ENCODE data around the gene LSP1.
A peak's percentile ranks its signal among the peaks of the same experiment; 100 is the strongest.
"Not testable (repeated sequence)": the region's sequence is repeated elsewhere in the genome, so short reads cannot be mapped to it uniquely, and the experiment has no call there.

Gene LSP1

DNA sequence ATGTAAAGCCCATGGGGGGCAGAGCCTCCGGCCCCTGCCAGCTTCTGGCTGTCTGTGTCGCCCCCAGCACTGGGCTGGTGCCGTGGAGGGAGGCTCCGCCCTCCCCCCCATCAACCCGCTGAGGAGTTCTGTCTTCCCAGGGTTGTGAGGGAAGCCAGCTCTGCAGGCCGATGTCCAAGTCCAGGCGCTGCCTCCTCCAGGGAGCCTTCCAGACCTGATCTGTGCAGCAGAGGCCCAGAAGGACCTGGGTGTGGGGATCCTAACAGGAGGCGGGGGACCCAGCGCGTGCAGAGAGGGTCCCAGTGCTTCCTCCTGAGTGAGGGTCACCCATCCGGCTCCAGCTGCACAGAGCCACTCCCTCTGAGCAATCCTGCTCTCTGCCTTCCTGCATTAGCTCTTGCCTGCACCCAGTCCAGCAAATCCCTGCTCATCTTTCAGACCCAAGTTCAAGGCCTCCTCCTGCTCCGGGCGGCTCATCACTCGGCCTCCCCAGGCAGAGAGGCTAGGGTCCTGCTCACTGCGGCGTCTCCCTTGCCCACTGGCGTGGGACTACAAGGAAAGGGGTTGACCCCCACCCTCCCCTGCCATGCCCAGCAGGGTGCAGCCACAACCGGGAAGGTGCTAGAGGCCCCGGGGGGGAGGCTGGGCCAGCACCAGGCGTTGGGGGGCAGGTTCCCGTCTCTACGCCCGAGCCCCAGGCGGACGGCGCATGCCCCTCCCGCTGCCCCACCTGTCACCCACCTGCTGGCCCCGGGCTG, 22.4 kb downstream of the LSP1 start:
- TF ChIP-seq CTCF (IDR thresholded peaks at IDR 0.05; ENCODE audit: low read depth, low read length): no peak
- TF ChIP-seq POLR2A (IDR thresholded peaks at IDR 0.05; ENCODE audit: extremely low read depth, insufficient read length): no peak
- TF ChIP-seq MYC (IDR thresholded peaks at IDR 0.05; ENCODE audit: low read depth, low read length): no peak
- no peak for TF ChIP-seq MAX (IDR thresholded peaks at IDR 0.05; ENCODE audit: low read depth, low read length)
- H3K4me3 ChIP-seq (ENCODE audit: low read depth, low read length): no peak overlapping the region
- DNase-seq (ENCODE audit: low read depth): no peak

DNA sequence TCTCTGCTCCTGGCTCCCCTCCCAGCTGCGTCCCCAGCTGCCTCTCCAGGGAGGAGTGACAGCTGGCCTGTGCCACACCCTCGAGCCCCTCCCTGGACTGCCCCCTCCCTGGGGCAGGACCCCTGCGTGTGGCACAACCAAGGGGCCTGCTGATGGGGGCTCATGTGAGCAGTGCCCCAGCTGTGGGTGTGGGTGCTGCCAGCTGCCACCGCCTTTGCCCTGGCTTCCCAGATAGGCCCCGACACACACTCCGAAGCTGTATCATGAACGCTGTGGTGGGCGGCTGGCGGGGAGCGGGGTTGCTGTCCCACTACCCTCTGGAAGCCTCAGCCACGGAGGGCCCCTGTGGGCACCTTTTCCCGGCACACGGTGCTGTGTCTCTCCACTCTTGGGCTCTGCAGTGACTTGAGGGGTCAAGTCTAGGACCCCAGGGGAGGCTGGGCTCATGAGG, 23.0 kb downstream of the LSP1 start:
- not testable (repeated sequence) for DNase-seq (ENCODE audit: low read depth); H3K4me3 ChIP-seq (ENCODE audit: low read depth, low read length)

DNA sequence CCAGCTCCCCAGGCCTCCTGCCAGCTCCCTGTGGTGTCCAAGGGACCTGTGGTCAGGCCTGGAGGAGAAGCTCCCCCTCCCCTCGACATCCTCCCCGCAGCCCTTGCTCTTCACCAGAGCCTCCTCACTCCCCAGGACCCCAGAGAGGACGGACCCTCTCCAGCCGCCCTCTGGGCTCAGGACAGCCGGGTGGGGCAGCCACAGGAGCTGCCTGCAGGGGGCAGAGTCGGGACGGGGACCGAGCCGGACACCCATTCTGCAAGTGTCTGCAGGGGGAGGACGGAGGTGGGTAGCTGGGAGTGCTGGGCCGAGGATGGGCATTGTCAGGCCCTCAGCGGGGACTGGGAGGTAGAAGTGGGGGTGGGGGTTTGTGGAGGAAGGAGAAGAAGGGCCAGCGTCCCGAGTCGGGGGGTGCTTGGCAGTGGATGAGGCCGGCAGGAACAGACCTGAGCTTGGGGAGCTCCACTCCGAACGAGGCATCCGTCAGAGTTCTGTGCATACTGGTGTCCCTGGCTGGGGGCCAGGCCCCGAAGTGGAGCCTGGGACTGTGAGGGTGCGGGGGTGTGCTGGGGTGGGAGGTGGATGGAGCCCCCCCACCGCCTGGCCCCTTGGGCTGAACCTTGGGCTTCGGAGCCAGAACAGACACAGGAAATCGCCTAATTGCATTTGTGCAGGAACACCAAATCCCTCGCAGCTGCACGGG, 23.6 kb downstream of the LSP1 start:
- TF ChIP-seq MAX (IDR thresholded peaks at IDR 0.05; ENCODE audit: low read depth, low read length): no peak
- TF ChIP-seq MYC (IDR thresholded peaks at IDR 0.05; ENCODE audit: low read depth, low read length): no peak
- TF ChIP-seq POLR2A (IDR thresholded peaks at IDR 0.05; ENCODE audit: extremely low read depth, insufficient read length): no peak
- TF ChIP-seq CTCF (IDR thresholded peaks at IDR 0.05; ENCODE audit: low read depth, low read length): peak; percentile 81
- peak; percentile 72 for DNase-seq (ENCODE audit: low read depth)
- no peak overlapping the region for H3K4me3 ChIP-seq (ENCODE audit: low read depth, low read length)

DNA sequence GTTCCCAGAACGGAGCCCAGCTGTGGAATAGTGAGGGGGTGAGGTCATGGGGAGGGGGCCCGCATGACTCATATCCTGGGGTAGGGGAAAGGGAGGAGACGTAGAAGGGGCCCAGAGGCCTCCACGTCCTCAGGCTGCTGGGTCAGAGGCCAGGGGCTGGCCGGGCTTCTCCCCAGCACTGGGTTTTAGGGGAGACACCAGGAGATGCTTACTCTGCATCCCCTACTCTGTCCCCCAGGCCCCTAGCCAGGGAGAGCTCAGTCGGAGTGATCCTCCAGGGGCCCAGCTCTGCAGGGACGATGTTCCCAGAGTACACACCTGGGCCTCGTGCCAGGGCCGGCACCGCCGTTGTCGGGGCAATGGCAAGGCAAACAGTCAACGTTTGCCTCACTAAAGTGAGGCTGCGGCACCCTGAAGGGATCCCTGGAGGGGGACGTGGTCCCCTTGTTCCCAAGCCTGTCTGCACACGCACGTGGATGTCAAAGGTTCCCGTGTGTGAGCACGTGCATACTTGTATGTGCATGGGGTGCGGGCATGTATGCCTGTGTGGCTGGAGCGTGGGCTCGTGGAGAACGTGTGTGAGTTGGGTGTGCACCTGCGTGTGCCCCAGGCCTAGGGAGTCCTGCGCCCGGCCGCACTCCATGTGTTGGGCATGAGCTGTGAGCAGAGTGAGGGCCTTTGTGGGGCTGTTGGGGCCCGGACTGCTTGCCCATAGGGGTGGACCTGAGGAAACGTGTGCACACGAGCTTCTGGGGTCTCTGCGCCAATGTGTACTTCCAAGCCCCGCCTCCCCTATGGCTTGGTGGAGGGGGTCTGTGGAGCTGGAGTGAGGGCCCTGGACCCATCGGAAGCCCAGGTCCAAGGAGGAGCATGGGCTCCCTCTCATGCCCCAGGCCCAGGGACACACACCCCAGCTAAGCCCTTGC, 24.6 kb downstream of the LSP1 start:
- TF ChIP-seq CTCF (IDR thresholded peaks at IDR 0.05; ENCODE audit: low read depth, low read length) (no peak), MAX (IDR thresholded peaks at IDR 0.05; ENCODE audit: low read depth, low read length) (no peak), POLR2A (IDR thresholded peaks at IDR 0.05; ENCODE audit: extremely low read depth, insufficient read length) (no peak), MYC (IDR thresholded peaks at IDR 0.05; ENCODE audit: low read depth, low read length) (no peak)
- no peak for DNase-seq (ENCODE audit: low read depth)

DNA sequence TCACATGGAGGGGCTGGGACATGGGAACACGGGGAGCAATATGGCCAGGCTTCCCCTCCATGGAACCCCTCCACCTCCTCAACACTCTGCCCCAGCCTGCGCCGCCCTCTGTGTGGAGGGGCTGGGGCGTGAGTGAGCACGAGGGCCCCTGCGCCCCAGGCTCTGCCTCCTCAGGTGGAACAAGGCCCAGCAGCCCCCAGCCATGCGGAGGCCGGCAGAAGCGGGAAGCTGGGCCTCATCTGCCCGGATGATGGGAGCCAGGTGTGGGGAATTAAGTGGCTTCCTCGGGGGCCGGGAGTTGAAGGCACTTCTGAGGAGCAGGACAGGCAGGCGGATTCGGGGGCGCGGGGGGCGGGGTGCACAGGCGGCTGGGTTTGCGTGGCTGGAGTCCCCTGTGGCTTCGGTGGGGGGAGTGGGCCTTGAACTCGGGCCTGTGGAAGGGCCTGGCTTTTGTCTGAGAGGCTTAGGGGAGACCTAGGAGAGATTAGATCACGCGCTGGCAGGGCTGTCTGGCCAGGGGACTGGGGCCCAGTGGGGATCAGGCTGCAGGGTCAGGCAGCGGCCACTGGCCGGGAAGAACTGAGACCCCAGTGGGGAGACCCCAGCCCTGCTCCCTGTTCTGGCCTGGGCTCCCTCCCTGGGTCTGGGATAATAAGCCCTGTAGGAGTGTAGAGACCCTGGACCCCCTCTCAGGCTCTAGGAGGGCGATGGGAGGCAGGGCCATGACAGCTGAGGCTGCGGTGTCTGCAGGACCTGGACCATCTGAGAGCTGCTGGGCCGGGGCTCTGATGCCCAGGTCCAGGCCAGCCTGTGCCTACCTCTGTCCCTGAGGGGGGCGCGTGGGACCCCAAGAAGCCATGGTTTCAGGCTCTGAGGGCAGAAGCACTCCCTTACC, 25.5 kb downstream of the LSP1 start:
- H3K4me3 ChIP-seq (ENCODE audit: low read depth, low read length): no peak overlapping the region
- no peak for DNase-seq (ENCODE audit: low read depth)
- TF ChIP-seq CTCF (IDR thresholded peaks at IDR 0.05; ENCODE audit: low read depth, low read length) (no peak), MAX (IDR thresholded peaks at IDR 0.05; ENCODE audit: low read depth, low read length) (no peak), MYC (IDR thresholded peaks at IDR 0.05; ENCODE audit: low read depth, low read length) (no peak), POLR2A (IDR thresholded peaks at IDR 0.05; ENCODE audit: extremely low read depth, insufficient read length) (no peak)

More for the DNA sequence above, 24.6 kb downstream of the LSP1 start:
- no peak overlapping the region for H3K4me3 ChIP-seq (ENCODE audit: low read depth, low read length)

Measured in NB4 (cell line).